HUES6 (cell line): ENCODE results near the gene SEL1L.
"Not testable (repeated sequence)": the region's sequence is repeated elsewhere in the genome, so short reads cannot be mapped to it uniquely, and the experiment has no call there.

Experiments used
- H3K27ac ChIP-seq: 2 replicates; pipeline ENCODE4 v1.7.0; 2013; ENCODE audit warnings: low read depth, mild to moderate bottlenecking, low read length, inconsistent platforms
- H3K27me3 ChIP-seq: 2 replicates; pipeline ENCODE4 v1.6.1; 2013; ENCODE audit warnings: low read length; ENCODE audit not compliant: control insufficient read depth, insufficient read depth
- H3K36me3 ChIP-seq: 2 replicates; pipeline ENCODE4 v1.6.1; 2013; ENCODE audit warnings: low read length; ENCODE audit not compliant: control insufficient read depth, insufficient read depth
- H3K4me1 ChIP-seq: 2 replicates; pipeline ENCODE4 v1.6.1; 2013; ENCODE audit warnings: low read length; ENCODE audit not compliant: control insufficient read depth, insufficient read depth
- H3K4me3 ChIP-seq: 2 replicates; pipeline ENCODE4 v1.5.1; 2013; ENCODE audit warnings: low read depth, low read length
- H3K9ac ChIP-seq: one replicate; pipeline ENCODE4 v1.6.1; 2013; ENCODE audit warnings: mild to moderate bottlenecking, low read length
- H3K9me3 ChIP-seq: 2 replicates; pipeline ENCODE4 v1.6.1; 2013; ENCODE audit warnings: low read depth, low read length; ENCODE audit not compliant: control insufficient read depth, insufficient read depth

SEL1L gene

DNA sequence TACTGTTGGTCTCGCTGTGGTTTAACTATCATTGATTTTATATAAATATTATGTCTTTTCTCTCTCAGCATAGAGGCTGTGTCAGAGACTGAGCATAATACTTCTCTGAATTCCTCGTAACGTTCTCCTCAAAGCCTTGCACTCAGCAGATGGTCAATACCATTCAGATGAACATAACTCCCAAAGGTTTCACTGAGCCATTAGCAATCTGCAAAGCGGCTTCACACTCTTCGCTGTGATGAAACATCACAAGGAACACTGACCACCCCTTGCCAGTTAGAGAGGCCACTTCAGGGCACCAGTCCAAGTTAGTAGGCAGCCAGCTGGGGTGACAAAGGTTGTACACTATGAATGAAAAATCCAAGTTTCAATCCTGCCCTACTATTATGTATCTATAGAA is 103.4 kb downstream of the SEL1L start:
- no peak overlapping the region for H3K9ac ChIP-seq
- H3K9me3 ChIP-seq: no peaks in the 10 kb centered on the region
- H3K4me1 ChIP-seq: peaks cover 28% of the 10 kb centered on the region
- H3K27ac ChIP-seq: no peak overlapping the region
- H3K27me3 ChIP-seq: peaks cover 11% of the 10 kb centered on the region
- H3K4me3 ChIP-seq: no peak overlapping the region
- H3K36me3 ChIP-seq: no peaks in the 10 kb centered on the region

- not testable (repeated sequence) for H3K36me3 ChIP-seq, H3K27ac ChIP-seq, H3K9ac ChIP-seq, H3K9me3 ChIP-seq, H3K4me3 ChIP-seq, H3K27me3 ChIP-seq
- peaks cover 23% of the 10 kb centered on the region for H3K4me1 ChIP-seq
Observed at GRCh38 chr14:81429749-81430148, 103.9 kb downstream of the SEL1L start.

DNA sequence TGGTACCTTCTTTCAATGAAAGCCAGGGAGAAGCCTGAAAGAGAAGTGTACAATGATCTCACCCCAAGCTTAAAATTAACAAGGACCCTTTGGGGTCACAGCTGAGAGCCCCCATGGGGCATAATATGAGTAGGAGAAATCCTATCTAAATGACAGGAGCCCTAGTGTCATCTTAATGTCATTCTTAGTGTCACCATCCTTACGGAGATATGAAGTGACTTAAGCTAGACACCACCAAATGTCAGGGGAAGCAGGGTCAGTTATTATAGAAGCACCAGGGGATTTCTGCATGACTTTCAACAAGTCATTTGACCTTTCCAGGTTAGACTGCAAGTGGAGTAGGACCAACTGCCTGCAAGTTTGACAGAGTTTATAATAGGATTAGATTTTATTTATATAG is 104.6 kb downstream of the SEL1L start:
- Histone ChIP-seq H3K27me3 (no peaks in the 10 kb centered on the region), H3K4me1 (peaks cover 17% of the 10 kb centered on the region), H3K36me3 (no peaks in the 10 kb centered on the region), H3K4me3 (no peak overlapping the region), H3K27ac (no peak overlapping the region), H3K9me3 (no peaks in the 10 kb centered on the region), H3K9ac (no peak overlapping the region)

- Histone ChIP-seq H3K9ac (no peak overlapping the region), H3K4me1 (peaks cover 12% of the 10 kb centered on the region), H3K27me3 (no peaks in the 10 kb centered on the region), H3K9me3 (no peaks in the 10 kb centered on the region), H3K27ac (no peak overlapping the region), H3K36me3 (no peaks in the 10 kb centered on the region), H3K4me3 (no peak overlapping the region)
Observed at GRCh38 chr14:81427348-81428058, 106.2 kb downstream of the SEL1L start.

- Histone ChIP-seq H3K36me3 (no peaks in the 10 kb centered on the region), H3K9me3 (no peaks in the 10 kb centered on the region), H3K27me3 (no peaks in the 10 kb centered on the region), H3K9ac (no peak overlapping the region), H3K4me3 (no peak overlapping the region), H3K27ac (no peak overlapping the region), H3K4me1 (peaks cover 12% of the 10 kb centered on the region)
Observed at GRCh38 chr14:81423504-81423903, 110.1 kb downstream of the SEL1L start.
